GM23338 (cell line): ENCODE data around the gene PARD3.
"Not testable (repeated sequence)": the region's sequence is repeated elsewhere in the genome, so short reads cannot be mapped to it uniquely, and the experiment has no call there.

Experiments used
- CREB1 ChIP-seq: fragments of 250-450 bp; sonication (Bioruptor Pico); IDR thresholded peaks from 2 replicates; pipeline ENCODE4 v1.5.0; 2020; ENCODE audit warnings: low read depth, mild to moderate bottlenecking, moderate library complexity
- EZH2 ChIP-seq: fragments of 200-600 bp; sonication (generic); IDR thresholded peaks from one replicate; pipeline ENCODE4 v1.8.0; 2017; ENCODE audit warnings: antibody characterized with exemption, mild to moderate bottlenecking, low read depth; ENCODE audit not compliant: unreplicated experiment
- EZH2phosphoT487 ChIP-seq: fragments of 200-600 bp; sonication (generic); IDR thresholded peaks from one replicate; pipeline ENCODE4 v1.8.1; 2018; ENCODE audit warnings: antibody characterized with exemption; ENCODE audit not compliant: unreplicated experiment
- JUNB ChIP-seq: IDR thresholded peaks from one replicate; pipeline ENCODE4 v1.6.1; 2016; ENCODE audit warnings: antibody characterized with exemption; ENCODE audit not compliant: unreplicated experiment
- POLR2AphosphoS5 ChIP-seq: IDR thresholded peaks from 2 replicates; pipeline ENCODE4 v1.6.1; 2016; ENCODE audit warnings: antibody characterized with exemption, low read depth
- ZNF114 ChIP-seq: fragments of 250-450 bp; sonication (Bioruptor Pico); IDR thresholded peaks from 2 replicates; pipeline ENCODE4 v1.5.0; 2020; ENCODE audit warnings: mild to moderate bottlenecking, moderate library complexity
- TF ChIP-seq, protein P1 (sequence below), 2 experiments: fragments of 200-600 bp in 1 of 2; sonication (generic) in 1 of 2; conservative IDR thresholded peaks; 2 replicates each; pipeline versions ENCODE4 v1.5.1 to v1.6.1; 2016 to 2017; ENCODE audit warnings: antibody characterized with exemption in 2 of 2, low read depth in 2 of 2, mild to moderate bottlenecking in 2 of 2, moderate library complexity in 1 of 2
- TF ChIP-seq, protein P2 (sequence below): IDR thresholded peaks from 2 replicates; pipeline ENCODE4 v1.6.1; 2016; ENCODE audit warnings: antibody characterized with exemption

DNA sequence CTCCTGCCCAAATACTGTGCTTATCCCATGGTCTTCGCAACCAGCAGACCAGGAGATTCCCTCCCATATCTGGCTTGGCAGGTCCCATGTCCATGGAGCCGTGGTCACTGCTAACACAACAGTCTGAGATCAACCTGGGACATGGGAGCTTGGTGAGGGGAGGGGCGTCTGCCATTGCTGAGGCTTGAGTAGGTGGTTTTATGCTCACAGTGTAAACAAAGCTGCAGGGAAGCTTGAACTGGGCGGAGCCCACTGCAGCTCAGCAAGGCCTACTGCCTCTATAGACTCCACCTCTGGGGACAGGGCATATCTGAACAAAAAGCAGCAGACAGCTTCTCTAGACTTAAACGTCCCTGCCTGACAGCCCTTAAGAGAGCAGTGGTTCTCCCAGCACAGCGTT is 747.4 kb downstream of the PARD3 start:
- TF ChIP-seq, protein P1, sequence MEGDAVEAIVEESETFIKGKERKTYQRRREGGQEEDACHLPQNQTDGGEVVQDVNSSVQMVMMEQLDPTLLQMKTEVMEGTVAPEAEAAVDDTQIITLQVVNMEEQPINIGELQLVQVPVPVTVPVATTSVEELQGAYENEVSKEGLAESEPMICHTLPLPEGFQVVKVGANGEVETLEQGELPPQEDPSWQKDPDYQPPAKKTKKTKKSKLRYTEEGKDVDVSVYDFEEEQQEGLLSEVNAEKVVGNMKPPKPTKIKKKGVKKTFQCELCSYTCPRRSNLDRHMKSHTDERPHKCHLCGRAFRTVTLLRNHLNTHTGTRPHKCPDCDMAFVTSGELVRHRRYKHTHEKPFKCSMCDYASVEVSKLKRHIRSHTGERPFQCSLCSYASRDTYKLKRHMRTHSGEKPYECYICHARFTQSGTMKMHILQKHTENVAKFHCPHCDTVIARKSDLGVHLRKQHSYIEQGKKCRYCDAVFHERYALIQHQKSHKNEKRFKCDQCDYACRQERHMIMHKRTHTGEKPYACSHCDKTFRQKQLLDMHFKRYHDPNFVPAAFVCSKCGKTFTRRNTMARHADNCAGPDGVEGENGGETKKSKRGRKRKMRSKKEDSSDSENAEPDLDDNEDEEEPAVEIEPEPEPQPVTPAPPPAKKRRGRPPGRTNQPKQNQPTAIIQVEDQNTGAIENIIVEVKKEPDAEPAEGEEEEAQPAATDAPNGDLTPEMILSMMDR (conservative IDR thresholded peaks at IDR 0.05; ENCODE audit: low read depth in 2 of 2): not testable (repeated sequence)
- not testable (repeated sequence) for TF ChIP-seq POLR2AphosphoS5; EZH2phosphoT487; CREB1 (CRISPR knock-in tag); EZH2; JUNB; ZNF114 (CRISPR knock-in tag)
- TF ChIP-seq, protein P2, sequence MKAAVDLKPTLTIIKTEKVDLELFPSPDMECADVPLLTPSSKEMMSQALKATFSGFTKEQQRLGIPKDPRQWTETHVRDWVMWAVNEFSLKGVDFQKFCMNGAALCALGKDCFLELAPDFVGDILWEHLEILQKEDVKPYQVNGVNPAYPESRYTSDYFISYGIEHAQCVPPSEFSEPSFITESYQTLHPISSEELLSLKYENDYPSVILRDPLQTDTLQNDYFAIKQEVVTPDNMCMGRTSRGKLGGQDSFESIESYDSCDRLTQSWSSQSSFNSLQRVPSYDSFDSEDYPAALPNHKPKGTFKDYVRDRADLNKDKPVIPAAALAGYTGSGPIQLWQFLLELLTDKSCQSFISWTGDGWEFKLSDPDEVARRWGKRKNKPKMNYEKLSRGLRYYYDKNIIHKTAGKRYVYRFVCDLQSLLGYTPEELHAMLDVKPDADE: not testable (repeated sequence)
